DND-41 (cell line): ENCODE results near the gene PMEPA1.

Experiments
- CTCF ChIP-seq: IDR thresholded peaks from 2 replicates; pipeline ENCODE4 v1.5.1; 2012; ENCODE audit warnings: borderline replicate concordance, low read length, moderate library complexity, mild to moderate bottlenecking; ENCODE audit not compliant: poor library complexity, severe bottlenecking; ENCODE audit errors: extremely low read depth
- EZH2 ChIP-seq: IDR thresholded peaks from 3 replicates; pipeline ENCODE4 v1.6.1; 2012; ENCODE audit warnings: borderline replicate concordance, low read depth, mild to moderate bottlenecking, moderate library complexity, low read length, inconsistent platforms; ENCODE audit not compliant: severe bottlenecking

GRCh38 chr20:57660181-57660921 is 49.5 kb downstream of the PMEPA1 start:
- TF ChIP-seq CTCF (no peak), EZH2 (no peak)
